IMR-90 (cell line): ENCODE measurements around the gene CYS1. TPM values are rescaled to one million over a fixed set of nuclear protein-coding genes. Genes with fewer than 3 reads are reported as not detected.

Experiments used
- ATAC-seq: fragments of 200-7000 bp; cut with Tn5 transposase; 2 replicates; pipeline ENCODE4 v1.9.1; 2020; ENCODE audit warnings: low read depth, mild to moderate bottlenecking, moderate library complexity
- BruUV-seq: library from RNA; stranded (reverse); fragments of 400-500 nt; replicated peaks from 2 replicates; lab custom pipeline; 2021; lab: Mats Ljungman, UMichigan
- CTCF ChIA-PET: fragments of 300-600 bp; formaldehyde crosslinking; extraction: SDS; loops from one replicate; lab custom pipeline; 2021; ENCODE audit warnings: antibody characterized with exemption; lab: Yijun Ruan, JAX
- POLR2A ChIA-PET: fragments of 300-600 bp; sonication (Branson Sonifier 250); formaldehyde crosslinking; loops from one replicate; lab custom pipeline; 2022; ENCODE audit warnings: antibody characterized with exemption; ENCODE audit not compliant: unreplicated experiment; lab: Charles Lee
- DNase-seq: peaks from one replicate; pipeline ENCODE4 v3.0.0; 2013
- H2AFZ ChIP-seq: replicated peaks from 2 replicates; pipeline ENCODE3; 2013; ENCODE audit warnings: low read length, mild to moderate bottlenecking; ENCODE audit not compliant: poor library complexity
- H2AK5ac ChIP-seq: 2 replicates; pipeline ENCODE4 v1.6.1; 2013; ENCODE audit warnings: low read depth, low read length, inconsistent platforms
- H2AK9ac ChIP-seq: replicated peaks from 2 replicates; pipeline ENCODE3; 2013; ENCODE audit warnings: mild to moderate bottlenecking, low read depth, low read length, moderate library complexity; ENCODE audit not compliant: poor library complexity
- H2BK120ac ChIP-seq: 2 replicates; pipeline ENCODE4 v1.6.1; 2013; ENCODE audit warnings: low read depth, low read length, inconsistent platforms
- H2BK15ac ChIP-seq: 3 replicates; pipeline ENCODE4 v1.6.1; 2013; ENCODE audit warnings: low read depth, low read length, inconsistent platforms
- H2BK20ac ChIP-seq: 2 replicates; pipeline ENCODE4 v1.6.1; 2013; ENCODE audit warnings: low read depth, mild to moderate bottlenecking, inconsistent platforms, low read length, moderate library complexity
- H2BK5ac ChIP-seq: 2 replicates; pipeline ENCODE4 v1.6.1; 2013; ENCODE audit warnings: mild to moderate bottlenecking, low read depth, low read length, inconsistent platforms; ENCODE audit not compliant: poor library complexity, severe bottlenecking
- H3K14ac ChIP-seq: replicated peaks from 2 replicates; pipeline ENCODE4 v1.6.1; 2013; ENCODE audit warnings: low read depth, low read length, inconsistent platforms
- H3K18ac ChIP-seq: 2 replicates; pipeline ENCODE4 v1.6.1; 2013; ENCODE audit warnings: low read depth, low read length, control low read depth
- H3K23ac ChIP-seq: 2 replicates; pipeline ENCODE4 v1.6.1; 2013; ENCODE audit warnings: low read depth, low read length, inconsistent platforms
- H3K27ac ChIP-seq: 2 replicates; pipeline ENCODE4 v1.5.1; 2013; ENCODE audit warnings: mild to moderate bottlenecking, control low read depth, low read length; ENCODE audit not compliant: insufficient read depth
- H3K27me3 ChIP-seq: 2 replicates; pipeline ENCODE4 v1.6.1; 2013; ENCODE audit warnings: low read length; ENCODE audit not compliant: control insufficient read depth, insufficient read depth
- H3K36me3 ChIP-seq: 2 replicates; pipeline ENCODE4 v1.6.1; 2013; ENCODE audit warnings: low read length, mixed read lengths; ENCODE audit not compliant: control insufficient read depth, insufficient read depth
- H3K4ac ChIP-seq: 2 replicates; pipeline ENCODE4 v1.6.1; 2013; ENCODE audit warnings: low read depth, low read length, inconsistent platforms
- H3K4me1 ChIP-seq: 2 replicates; pipeline ENCODE4 v1.6.1; 2013; ENCODE audit warnings: low read length, mixed read lengths; ENCODE audit not compliant: control insufficient read depth, insufficient read depth
- H3K4me2 ChIP-seq: 2 replicates; pipeline ENCODE4 v1.6.1; 2013; ENCODE audit warnings: low read depth, mild to moderate bottlenecking, control low read depth, low read length, moderate library complexity
- H3K4me3 ChIP-seq: 2 replicates; pipeline ENCODE4 v1.5.1; 2013; ENCODE audit warnings: low read depth, mild to moderate bottlenecking, control low read depth, low read length, moderate library complexity; ENCODE audit not compliant: insufficient read depth
- H3K56ac ChIP-seq: 2 replicates; pipeline ENCODE4 v1.6.1; 2013; ENCODE audit warnings: low read length, inconsistent platforms; ENCODE audit not compliant: insufficient read depth; ENCODE audit errors: extremely low read depth
- H3K79me1 ChIP-seq, 2 experiments: 2 replicates each; pipeline ENCODE4 v1.6.1; 2013; ENCODE audit warnings: low read length in 2 of 2, inconsistent platforms in 1 of 2, low read depth in 1 of 2
- H3K9ac ChIP-seq: 2 replicates; pipeline ENCODE4 v1.6.1; 2013; ENCODE audit warnings: low read depth, low read length, control low read depth
- H3K9me1 ChIP-seq: 2 replicates; pipeline ENCODE4 v1.6.1; 2013; ENCODE audit warnings: low read length, inconsistent platforms; ENCODE audit not compliant: insufficient read depth
- H3K9me3 ChIP-seq: 2 replicates; pipeline ENCODE4 v1.6.1; 2013; ENCODE audit warnings: low read length; ENCODE audit not compliant: control insufficient read depth, insufficient read depth
- H4K20me1 ChIP-seq: 2 replicates; pipeline ENCODE4 v1.6.1; 2013; ENCODE audit warnings: low read length, inconsistent platforms; ENCODE audit not compliant: insufficient read depth
- H4K5ac ChIP-seq: 2 replicates; pipeline ENCODE4 v1.6.1; 2013; ENCODE audit warnings: mild to moderate bottlenecking, low read depth, low read length, control low read depth
- H4K8ac ChIP-seq, 2 experiments: 2 replicates each; pipeline ENCODE4 v1.6.1; 2013; ENCODE audit warnings: low read depth in 2 of 2, low read length in 2 of 2, control low read depth in 1 of 2, inconsistent platforms in 1 of 2
- H4K91ac ChIP-seq: 2 replicates; pipeline ENCODE4 v1.6.1; 2013; ENCODE audit warnings: low read depth, low read length, inconsistent platforms; ENCODE audit not compliant: insufficient read depth
- NFE2L2 ChIP-seq: fragments of 150-350 bp; IDR thresholded peaks from 2 replicates; pipeline ENCODE4 v1.6.1; 2016; ENCODE audit warnings: low read depth, mild to moderate bottlenecking, low read length
- RAD21 ChIP-seq: IDR thresholded peaks from 2 replicates; pipeline ENCODE4 v1.6.1; 2012; ENCODE audit warnings: low read length, improper control_type of control experiment
- SMC3 ChIP-seq: fragments of 150-350 bp; IDR thresholded peaks from 2 replicates; pipeline ENCODE4 v1.6.1; 2016; ENCODE audit warnings: low read depth, mild to moderate bottlenecking, antibody characterized with exemption, low read length, moderate library complexity
- WGBS, 2 experiments: methylation state at CpG; one replicate each; pipeline versions ENCODE4 v1.1.5 to v1.1.7; 2013; ENCODE audit warnings: missing lambda C conversion rate in 2 of 2; ENCODE audit not compliant: insufficient read length in 1 of 2; ENCODE audit errors: extremely low coverage in 2 of 2; 5-methylcytosine and 5-hydroxymethylcytosine counted together
- dilution Hi-C: fragments of 300-500 bp; cut with HindIII; formaldehyde crosslinking; loops from one replicate; pipeline ENCODE4 v1.14.3; 2018; ENCODE audit warnings: low sequenced_read_pairs; ENCODE audit not compliant: unreplicated experiment
- in situ Hi-C: fragments of 300-500 bp; cut with MboI; formaldehyde crosslinking; loops from 3 replicates; pipeline ENCODE4 v1.14.3; 2019; ENCODE audit warnings: low sequenced_read_pairs, inconsistent platforms, mixed read lengths
- intact Hi-C: fragments of 100-400 bp; cut with micrococcal nuclease; formaldehyde crosslinking; loops from 2 replicates; pipeline ENCODE4 v1.10.0; 2022
- polyA plus RNA-seq, 3 experiments: library from polyadenylated mRNA; depleted of rRNA; stranded (reverse); fragments of >200 nt; gene quantifications; 2 replicates each; pipeline ENCODE4 v1.2.3, GENCODE V29; 2012; ENCODE audit warnings: low replicate concordance in 1 of 3
- total RNA-seq: library from RNA; depleted of rRNA; stranded (reverse); fragments of >200 nt; gene quantifications from 2 replicates; pipeline ENCODE4 v1.2.3, GENCODE V29; 2012

The CYS1 gene
- total and polyA plus RNA-seq, 2 of the 4 experiments (the other 2 are of a cell fraction), result under 0.01 to 0.12 TPM

DNA sequence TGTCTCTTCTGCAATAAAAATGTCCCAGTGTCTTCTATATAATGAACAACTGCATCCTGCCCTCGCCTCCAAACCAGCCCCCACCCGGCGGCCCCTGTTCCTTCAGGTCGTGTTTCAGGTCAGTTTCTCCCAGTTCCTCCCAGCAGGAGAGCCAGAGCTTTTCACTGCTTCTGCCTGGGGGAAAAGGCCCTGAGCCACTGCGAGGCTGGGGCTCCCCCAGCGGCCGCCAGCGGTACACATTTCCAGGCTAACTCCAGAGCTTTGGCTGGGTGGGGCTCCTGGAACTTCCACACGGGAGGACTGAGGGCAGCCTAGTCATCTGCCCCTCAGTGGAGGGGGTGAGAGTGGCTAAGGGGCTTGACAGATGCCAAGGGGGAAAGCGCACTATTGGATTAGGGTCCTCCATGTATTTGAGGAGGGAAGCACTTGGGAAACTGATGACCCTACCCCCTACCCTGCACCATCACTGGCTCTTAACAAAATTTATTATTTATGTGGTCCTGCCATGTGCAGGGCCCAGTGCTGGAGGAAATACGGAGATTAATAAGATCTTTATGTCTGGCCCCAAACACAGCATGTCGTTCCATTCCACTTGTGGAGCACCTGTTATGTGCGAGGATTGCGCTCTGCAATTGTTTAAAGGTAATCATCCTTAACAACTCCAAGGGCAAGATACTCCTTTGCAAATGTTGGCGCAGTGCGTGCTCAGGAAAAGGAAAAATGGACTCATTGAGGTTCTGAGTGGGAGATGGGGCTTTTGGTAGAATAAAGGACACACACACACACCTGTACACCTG, 17.3 kb upstream of the CYS1 start (continued):
- TF ChIP-seq RAD21 (peak; percentile 85), NFE2L2 (no peak)

- ChIA-PET CTCF (interaction anchor here (0.6 to 3.1 kb wide), 16 partner anchors 10 to 421 kb away, joined by 3 to 24 read pairs (median 4); no protein-coding TSS in a partner anchor), POLR2A (no interaction called here)
- H3K27me3 ChIP-seq, result peaks cover 11% of the 10 kb centered on the region
- no peak overlapping the region for H3K4ac ChIP-seq
- peaks cover 8% of the 10 kb centered on the region; the same call in 1 of the 2 replicates for H3K9me1 ChIP-seq
- H2AK5ac ChIP-seq, result no peak overlapping the region
- no peak overlapping the region for H4K8ac ChIP-seq
- no peak overlapping the region for H3K14ac ChIP-seq
- no peak overlapping the region for H3K27ac ChIP-seq
- no peak overlapping the region for H2BK20ac ChIP-seq
- dilution Hi-C loops, result no loop called here
- no TSS peak for BruUV-seq
- H2BK120ac ChIP-seq, result no peak overlapping the region
- in situ Hi-C loops, result no loop called here
- no peak overlapping the region for H3K56ac ChIP-seq
- H2BK5ac ChIP-seq, result no peak overlapping the region
- DNase-seq (no peak), ATAC-seq (no peak)
- H3K23ac ChIP-seq, result no peak overlapping the region
- H2AK9ac ChIP-seq, result no peak overlapping the region
- H3K4me1 ChIP-seq, result peaks cover 2% of the 10 kb centered on the region; the same call in 1 of the 2 replicates
- H4K91ac ChIP-seq, result no peak overlapping the region
- H3K4me3 ChIP-seq, result no peak overlapping the region
- intact Hi-C loops, result loop anchor here (2.0 kb wide), 1 partner anchor 24 kb away; no protein-coding TSS in a partner anchor
- H3K36me3 ChIP-seq, result no peaks in the 10 kb centered on the region
- H3K79me1 ChIP-seq, result no peaks in the 10 kb centered on the region
- no peak for TF ChIP-seq SMC3
- H2AFZ ChIP-seq, result no peak overlapping the region
- H3K9me3 ChIP-seq, result peaks cover 8% of the 10 kb centered on the region
- H2BK15ac ChIP-seq, result no peak overlapping the region
- no peak overlapping the region for H3K9ac ChIP-seq
- no peak overlapping the region for H3K18ac ChIP-seq
- 90% methylated on average over 3 of the region's 10 CpGs; no CpG with 5 or more reads in 1 of the 2 experiments for WGBS, 2 experiments
- H4K5ac ChIP-seq, result no peak overlapping the region
- no peaks in the 10 kb centered on the region for H4K20me1 ChIP-seq
- no peak overlapping the region for H3K4me2 ChIP-seq
These were observed 16.4 kb upstream of the CYS1 start for GRCh38 chr2:10096641-10097040.
